ENCODE measurements around the gene PACS1.

PACS1 gene

GRCh38 chr11:66264914-66265313, 194.8 kb downstream of the PACS1 start:
- H3K9me3 ChIP-seq (ENCODE audit: insufficient read depth, low read depth, low read length) = no peaks in the 10 kb centered on the region
- no peak overlapping the region for H3K9ac ChIP-seq (ENCODE audit: low read depth, low read length, poor library complexity, severe bottlenecking)
- peaks cover 17% of the 10 kb centered on the region for H3K4me1 ChIP-seq (ENCODE audit: insufficient read depth, low read length, poor library complexity, severe bottlenecking)
- H3K79me2 ChIP-seq (ENCODE audit: insufficient read depth, low read length) = peaks cover 17% of the 10 kb centered on the region
- no peak overlapping the region for H2AFZ ChIP-seq (ENCODE audit: low read length)
- no peaks in the 10 kb centered on the region for H3K27me3 ChIP-seq (ENCODE audit: insufficient read depth, low read length, poor library complexity, severe bottlenecking)
- peaks cover 30% of the 10 kb centered on the region; the same call in 1 of the 2 replicates for H3K36me3 ChIP-seq (ENCODE audit: insufficient read depth, low read length)
- no peak overlapping the region for H3K4me2 ChIP-seq (ENCODE audit: low read depth, low read length, poor library complexity, severe bottlenecking)
- no peak for TF ChIP-seq EZH2phosphoT487 (IDR thresholded peaks at IDR 0.05; ENCODE audit: borderline replicate concordance)
- TF ChIP-seq CTCF (conservative IDR thresholded peaks at IDR 0.05; ENCODE audit: low read length) = peak; percentile 69
- H3K4me3 ChIP-seq (ENCODE audit: low read length, poor library complexity, severe bottlenecking) = no peak overlapping the region
- no peaks in the 10 kb centered on the region for H3F3A ChIP-seq (ENCODE audit: low read depth)
- no peaks in the 10 kb centered on the region for H3K9me2 ChIP-seq (replicated peaks; ENCODE audit: low read depth, low read length)
- peaks cover 11% of the 10 kb centered on the region for H4K20me1 ChIP-seq (ENCODE audit: insufficient read depth, low read length, poor library complexity, severe bottlenecking)

- Histone ChIP-seq H3K36me3 (ENCODE audit: insufficient read depth, low read length) (peaks cover 30% of the 10 kb centered on the region; the same call in 1 of the 2 replicates), H2AFZ (ENCODE audit: low read length) (no peak overlapping the region), H3K27me3 (ENCODE audit: insufficient read depth, low read length, poor library complexity, severe bottlenecking) (no peaks in the 10 kb centered on the region), H3K4me1 (ENCODE audit: insufficient read depth, low read length, poor library complexity, severe bottlenecking) (peaks cover 24% of the 10 kb centered on the region), H3K9ac (ENCODE audit: low read depth, low read length, poor library complexity, severe bottlenecking) (no peak overlapping the region), H3K9me2 (replicated peaks; ENCODE audit: low read depth, low read length) (no peaks in the 10 kb centered on the region), H3K4me2 (ENCODE audit: low read depth, low read length, poor library complexity, severe bottlenecking) (no peak overlapping the region), H3K9me3 (ENCODE audit: insufficient read depth, low read depth, low read length) (no peaks in the 10 kb centered on the region), H3K4me3 (ENCODE audit: low read length, poor library complexity, severe bottlenecking) (no peak overlapping the region), H3K79me2 (ENCODE audit: insufficient read depth, low read length) (peaks cover 21% of the 10 kb centered on the region), H4K20me1 (ENCODE audit: insufficient read depth, low read length, poor library complexity, severe bottlenecking) (peaks cover 18% of the 10 kb centered on the region), H3F3A (ENCODE audit: low read depth) (no peaks in the 10 kb centered on the region)
- TF ChIP-seq EZH2phosphoT487 (IDR thresholded peaks at IDR 0.05; ENCODE audit: borderline replicate concordance) (no peak), CTCF (conservative IDR thresholded peaks at IDR 0.05; ENCODE audit: low read length) (no peak)
These were observed 195.7 kb downstream of the PACS1 start for GRCh38 chr11:66265531-66266377.

- H3K36me3 ChIP-seq (ENCODE audit: insufficient read depth, low read length) = peaks cover 29% of the 10 kb centered on the region; the same call in 1 of the 2 replicates
- H3K4me3 ChIP-seq (ENCODE audit: low read length, poor library complexity, severe bottlenecking) = no peak overlapping the region
- H3K9me2 ChIP-seq (replicated peaks; ENCODE audit: low read depth, low read length) = no peaks in the 10 kb centered on the region
- peaks cover 26% of the 10 kb centered on the region for H3K79me2 ChIP-seq (ENCODE audit: insufficient read depth, low read length)
- H3K27me3 ChIP-seq (ENCODE audit: insufficient read depth, low read length, poor library complexity, severe bottlenecking) = no peaks in the 10 kb centered on the region
- H2AFZ ChIP-seq (ENCODE audit: low read length) = no peak overlapping the region
- no peak overlapping the region for H3K4me2 ChIP-seq (ENCODE audit: low read depth, low read length, poor library complexity, severe bottlenecking)
- no peaks in the 10 kb centered on the region for H3F3A ChIP-seq (ENCODE audit: low read depth)
- peaks cover 22% of the 10 kb centered on the region for H4K20me1 ChIP-seq (ENCODE audit: insufficient read depth, low read length, poor library complexity, severe bottlenecking)
- no peak overlapping the region for H3K9ac ChIP-seq (ENCODE audit: low read depth, low read length, poor library complexity, severe bottlenecking)
- no peaks in the 10 kb centered on the region for H3K9me3 ChIP-seq (ENCODE audit: insufficient read depth, low read depth, low read length)
- H3K4me1 ChIP-seq (ENCODE audit: insufficient read depth, low read length, poor library complexity, severe bottlenecking) = peaks cover 27% of the 10 kb centered on the region
- TF ChIP-seq CTCF (conservative IDR thresholded peaks at IDR 0.05; ENCODE audit: low read length) (no peak), EZH2phosphoT487 (IDR thresholded peaks at IDR 0.05; ENCODE audit: borderline replicate concordance) (no peak)
These were observed 196.4 kb downstream of the PACS1 start for GRCh38 chr11:66266378-66267038.
